ENCODE data around the gene FARP1. TPM values are rescaled to one million over a fixed set of nuclear protein-coding genes. Genes with fewer than 3 reads are reported as not detected.
"Not testable (repeated sequence)": the region's sequence is repeated elsewhere in the genome, so short reads cannot be mapped to it uniquely, and the experiment has no call there.

The FARP1 gene
- total RNA-seq, 1 donor from 2014 or later = 128 TPM

GRCh38 chr13:98410612-98411011, 267.7 kb downstream of the FARP1 start:
- no peaks in the 10 kb centered on the region for H3K9me3 ChIP-seq (ENCODE audit: insufficient read depth, low read depth, low read length)
- H3K4me1 Mint-ChIP-seq (ENCODE audit: low read depth, unreplicated experiment) = no peaks in the 10 kb centered on the region
- FAIRE-seq (peak; percentile 29), DNase-seq (ENCODE audit: low read depth) (no peak)
- H3K27ac Mint-ChIP-seq (ENCODE audit: unreplicated experiment) = no peak overlapping the region
- H3K4me2 ChIP-seq (ENCODE audit: low read length) = no peak overlapping the region
- peaks cover 24% of the 10 kb centered on the region for H3K36me3 Mint-ChIP-seq (ENCODE audit: low read depth, unreplicated experiment)
- no peaks in the 10 kb centered on the region for H4K20me1 ChIP-seq (ENCODE audit: insufficient read depth, low read length)
- H3K79me2 ChIP-seq (ENCODE audit: insufficient read depth, low read length) = no peaks in the 10 kb centered on the region
- no peaks in the 10 kb centered on the region for H3K27me3 Mint-ChIP-seq (ENCODE audit: low read depth, unreplicated experiment)
- H3K4me3 Mint-ChIP-seq (ENCODE audit: unreplicated experiment) = no peak overlapping the region
- H3K9me3 Mint-ChIP-seq (ENCODE audit: unreplicated experiment) = no peaks in the 10 kb centered on the region
- H3K36me3 ChIP-seq (ENCODE audit: insufficient read depth, low read length) = no peaks in the 10 kb centered on the region
- no peak overlapping the region for H3K9ac ChIP-seq (ENCODE audit: low read length)
- H3K4me3 ChIP-seq (ENCODE audit: insufficient read depth, low read depth, low read length) = no peak overlapping the region
- no peak overlapping the region for H2AFZ ChIP-seq (ENCODE audit: low read depth, low read length)
- no peak for TF ChIP-seq EZH2 (IDR thresholded peaks at IDR 0.05; ENCODE audit: insufficient read depth, low read length)
- TF ChIP-seq CTCF (IDR thresholded peaks at IDR 0.05; ENCODE audit: insufficient read depth, low read depth, low read length) = no peak
- no peaks in the 10 kb centered on the region for H3K27me3 ChIP-seq (ENCODE audit: insufficient read depth, low read length)
- H3K4me1 ChIP-seq (ENCODE audit: insufficient read depth, low read length) = no peaks in the 10 kb centered on the region
- no peak overlapping the region for H3K27ac ChIP-seq (ENCODE audit: low read depth, low read length)

- H3K36me3 Mint-ChIP-seq (ENCODE audit: low read depth, unreplicated experiment) = peaks cover 27% of the 10 kb centered on the region
- no peaks in the 10 kb centered on the region for H3K9me3 Mint-ChIP-seq (ENCODE audit: unreplicated experiment)
- H3K27me3 ChIP-seq (ENCODE audit: insufficient read depth, low read length) = no peaks in the 10 kb centered on the region
- no peaks in the 10 kb centered on the region for H3K9me3 ChIP-seq (ENCODE audit: insufficient read depth, low read depth, low read length)
- H3K4me3 Mint-ChIP-seq (ENCODE audit: unreplicated experiment) = no peak overlapping the region
- no peaks in the 10 kb centered on the region for H3K79me2 ChIP-seq (ENCODE audit: insufficient read depth, low read length)
- no peak overlapping the region for H3K4me3 ChIP-seq (ENCODE audit: insufficient read depth, low read depth, low read length)
- DNase-seq (ENCODE audit: low read depth) (no peak), FAIRE-seq (no peak)
- TF ChIP-seq CTCF (IDR thresholded peaks at IDR 0.05; ENCODE audit: insufficient read depth, low read depth, low read length) (no peak), EZH2 (IDR thresholded peaks at IDR 0.05; ENCODE audit: insufficient read depth, low read length) (no peak)
- H3K27me3 Mint-ChIP-seq (ENCODE audit: low read depth, unreplicated experiment) = no peaks in the 10 kb centered on the region
- H2AFZ ChIP-seq (ENCODE audit: low read depth, low read length) = no peak overlapping the region
- H3K27ac Mint-ChIP-seq (ENCODE audit: unreplicated experiment) = no peak overlapping the region
- peaks cover 1% of the 10 kb centered on the region for H3K36me3 ChIP-seq (ENCODE audit: insufficient read depth, low read length)
- H3K4me2 ChIP-seq (ENCODE audit: low read length) = no peak overlapping the region
- no peak overlapping the region for H3K27ac ChIP-seq (ENCODE audit: low read depth, low read length)
- no peaks in the 10 kb centered on the region for H3K4me1 Mint-ChIP-seq (ENCODE audit: low read depth, unreplicated experiment)
- no peak overlapping the region for H3K9ac ChIP-seq (ENCODE audit: low read length)
- H4K20me1 ChIP-seq (ENCODE audit: insufficient read depth, low read length) = no peaks in the 10 kb centered on the region
- no peaks in the 10 kb centered on the region for H3K4me1 ChIP-seq (ENCODE audit: insufficient read depth, low read length)
Measured at GRCh38 chr13:98411013-98411412, 268.1 kb downstream of the FARP1 start.

GRCh38 chr13:98411617-98412265, 268.8 kb downstream of the FARP1 start:
- H3K36me3 ChIP-seq (ENCODE audit: insufficient read depth, low read length) = peaks cover 7% of the 10 kb centered on the region
- no peak overlapping the region for H3K4me3 ChIP-seq (ENCODE audit: insufficient read depth, low read depth, low read length)
- no peaks in the 10 kb centered on the region for H3K4me1 Mint-ChIP-seq (ENCODE audit: low read depth, unreplicated experiment)
- H3K4me2 ChIP-seq (ENCODE audit: low read length) = no peak overlapping the region
- H2AFZ ChIP-seq (ENCODE audit: low read depth, low read length) = no peak overlapping the region
- H3K4me3 Mint-ChIP-seq (ENCODE audit: unreplicated experiment) = no peak overlapping the region
- no peak overlapping the region for H3K27ac ChIP-seq (ENCODE audit: low read depth, low read length)
- no peak overlapping the region for H3K9ac ChIP-seq (ENCODE audit: low read length)
- DNase-seq (ENCODE audit: low read depth) (no peak), FAIRE-seq (no peak)
- TF ChIP-seq CTCF (IDR thresholded peaks at IDR 0.05; ENCODE audit: insufficient read depth, low read depth, low read length) (no peak), EZH2 (IDR thresholded peaks at IDR 0.05; ENCODE audit: insufficient read depth, low read length) (no peak)
- no peaks in the 10 kb centered on the region for H4K20me1 ChIP-seq (ENCODE audit: insufficient read depth, low read length)
- H3K79me2 ChIP-seq (ENCODE audit: insufficient read depth, low read length) = no peaks in the 10 kb centered on the region
- no peaks in the 10 kb centered on the region for H3K27me3 Mint-ChIP-seq (ENCODE audit: low read depth, unreplicated experiment)
- H3K27ac Mint-ChIP-seq (ENCODE audit: unreplicated experiment) = no peak overlapping the region
- H3K27me3 ChIP-seq (ENCODE audit: insufficient read depth, low read length) = no peaks in the 10 kb centered on the region
- H3K4me1 ChIP-seq (ENCODE audit: insufficient read depth, low read length) = no peaks in the 10 kb centered on the region
- H3K9me3 ChIP-seq (ENCODE audit: insufficient read depth, low read depth, low read length) = peaks cover under 1% of the 10 kb centered on the region
- peaks cover 30% of the 10 kb centered on the region for H3K36me3 Mint-ChIP-seq (ENCODE audit: low read depth, unreplicated experiment)
- H3K9me3 Mint-ChIP-seq (ENCODE audit: unreplicated experiment) = peaks cover under 1% of the 10 kb centered on the region

- not testable (repeated sequence) for H3K4me1 Mint-ChIP-seq (ENCODE audit: low read depth, unreplicated experiment); H3K9me3 Mint-ChIP-seq (ENCODE audit: unreplicated experiment); H3K27ac ChIP-seq (ENCODE audit: low read depth, low read length); FAIRE-seq; H3K9me3 ChIP-seq (ENCODE audit: insufficient read depth, low read depth, low read length); H3K4me3 ChIP-seq (ENCODE audit: insufficient read depth, low read depth, low read length); H3K9ac ChIP-seq (ENCODE audit: low read length); H3K79me2 ChIP-seq (ENCODE audit: insufficient read depth, low read length); H2AFZ ChIP-seq (ENCODE audit: low read depth, low read length); H3K4me1 ChIP-seq (ENCODE audit: insufficient read depth, low read length); H4K20me1 ChIP-seq (ENCODE audit: insufficient read depth, low read length); H3K27me3 Mint-ChIP-seq (ENCODE audit: low read depth, unreplicated experiment); H3K4me2 ChIP-seq (ENCODE audit: low read length); H3K27me3 ChIP-seq (ENCODE audit: insufficient read depth, low read length); H3K4me3 Mint-ChIP-seq (ENCODE audit: unreplicated experiment); DNase-seq (ENCODE audit: low read depth)
- peaks cover 11% of the 10 kb centered on the region for H3K36me3 ChIP-seq (ENCODE audit: insufficient read depth, low read length)
- peaks cover 36% of the 10 kb centered on the region for H3K36me3 Mint-ChIP-seq (ENCODE audit: low read depth, unreplicated experiment)
- peak overlapping the region; percentile 55 for H3K27ac Mint-ChIP-seq (ENCODE audit: unreplicated experiment)
Measured at GRCh38 chr13:98413278-98413677, 270.4 kb downstream of the FARP1 start.

Data from astrocyte (in vitro differentiated cells and primary cell).